Keratinocyte (primary cell): ENCODE data around the gene DPY19L1.
"Not testable (repeated sequence)": the region's sequence is repeated elsewhere in the genome, so short reads cannot be mapped to it uniquely, and the experiment has no call there.

ENCODE experiments used
- CTCF ChIP-seq, 3 experiments: IDR thresholded peaks in 1 of 3; conservative IDR thresholded peaks in 1 of 3; optimal IDR thresholded peaks in 1 of 3; 2 replicates in 2 of 3; 3 replicates in 1 of 3; pipeline versions ENCODE3 to v1.5.1; 2011; ENCODE audit warnings: low read length in 3 of 3, mild to moderate bottlenecking in 3 of 3, moderate library complexity in 2 of 3, control low read depth in 1 of 3, inconsistent platforms in 1 of 3; ENCODE audit not compliant: insufficient read depth in 2 of 3; ENCODE audit errors: extremely low read depth in 1 of 3
- EZH2 ChIP-seq: IDR thresholded peaks from one replicate; pipeline ENCODE4 v1.6.1; 2012; ENCODE audit warnings: inconsistent platforms, mild to moderate bottlenecking, low read length, moderate library complexity

DNA sequence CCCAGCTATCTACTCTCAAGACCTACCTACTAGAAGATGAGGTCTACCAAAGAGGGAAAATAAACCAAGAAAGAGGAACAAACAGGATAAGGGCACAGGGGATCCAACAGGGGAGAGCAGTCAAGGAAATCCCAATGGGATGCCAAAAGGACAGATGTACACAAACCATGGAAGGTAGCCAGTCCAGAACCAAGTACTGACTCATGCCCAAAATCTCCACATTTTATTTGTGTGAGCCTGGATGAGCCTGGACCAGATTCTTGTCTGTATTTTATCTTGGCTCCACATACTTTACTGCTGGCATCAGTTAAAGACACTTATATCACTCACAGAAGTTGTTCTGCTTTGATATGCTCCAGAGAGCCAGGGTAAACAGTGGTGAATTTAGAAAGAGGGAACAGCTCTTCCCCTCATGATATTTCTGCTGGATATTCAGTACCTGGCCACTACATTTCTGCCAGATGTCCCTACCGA, 34.1 kb downstream of the DPY19L1 start:
- TF ChIP-seq CTCF (optimal IDR thresholded peaks at IDR 0.05 in 1 of 3, IDR thresholded peaks at IDR 0.05 in 1 of 3, conservative IDR thresholded peaks at IDR 0.05 in 1 of 3; ENCODE audit: extremely low read depth in 1 of 3, insufficient read depth in 2 of 3, low read length in 3 of 3); EZH2: not testable (repeated sequence)
